NCI-H526 (cell line): ENCODE measurements around the gene ERGIC1.
"Not testable (repeated sequence)": the region's sequence is repeated elsewhere in the genome, so short reads cannot be mapped to it uniquely, and the experiment has no call there.

Source experiments
- DNase-seq, 2 experiments: peaks; one replicate each; lab custom pipeline; 2025; lab: John Stamatoyannopoulos, UW

Gene ERGIC1

DNA sequence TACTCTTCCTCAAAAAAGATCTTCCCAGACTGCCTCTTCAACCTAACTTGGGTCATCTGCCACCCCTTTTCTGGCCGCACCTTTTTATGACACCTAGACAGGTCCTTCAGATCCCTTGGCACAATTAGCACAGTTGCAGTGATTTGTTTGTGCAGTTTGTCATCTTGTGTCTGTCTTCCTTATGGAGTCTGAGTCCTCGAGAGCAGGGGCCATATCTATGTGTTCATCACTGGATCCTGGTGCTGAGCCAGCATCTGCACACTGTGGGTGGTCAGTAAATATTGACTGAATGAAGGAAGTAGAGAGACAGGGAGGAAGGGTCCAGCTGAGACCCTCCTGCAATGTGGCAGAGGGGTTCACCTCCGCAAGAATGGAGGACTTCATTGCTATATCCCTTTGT, 14.4 kb downstream of the ERGIC1 start:
- DNase-seq = no peak

DNA sequence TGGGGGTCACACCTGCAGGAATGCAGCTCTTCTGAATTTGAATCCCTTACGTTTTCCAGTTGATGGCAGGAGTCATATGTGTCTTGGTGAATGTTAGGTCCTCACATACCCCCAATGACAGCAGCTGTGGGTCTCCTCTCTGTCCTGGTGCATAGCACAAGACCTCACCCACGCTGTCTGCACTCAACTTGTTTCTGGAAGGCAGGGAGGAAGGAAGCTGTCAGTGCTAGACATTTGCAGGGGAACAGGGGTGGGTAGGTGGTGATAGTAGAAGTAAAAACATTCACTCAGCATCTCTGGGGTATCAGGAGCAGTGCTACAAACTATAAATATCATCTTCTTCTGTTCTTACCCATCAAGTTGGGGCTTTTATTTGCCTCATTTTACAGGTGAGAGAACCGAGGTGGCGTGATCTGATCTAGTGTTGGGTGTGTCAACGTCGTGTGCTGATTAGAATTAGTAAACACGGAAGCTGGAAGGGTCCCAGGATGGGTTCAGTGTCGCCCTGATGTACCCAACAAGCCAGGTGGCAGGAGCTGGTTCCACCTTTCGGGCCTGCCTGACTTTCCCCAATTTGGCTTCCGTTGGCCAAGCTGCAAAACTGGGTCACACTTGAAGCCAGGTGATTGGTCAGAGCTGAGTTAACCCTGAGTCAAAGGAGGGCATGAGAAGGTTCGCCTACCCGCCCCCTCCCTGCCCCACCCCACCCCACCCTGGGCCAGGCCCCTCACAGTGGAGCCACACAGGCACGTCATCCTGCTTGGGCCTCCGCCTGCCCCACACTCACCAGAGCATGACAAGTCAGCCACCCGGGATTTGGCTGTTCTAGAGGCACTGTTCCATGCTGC, 15.8 kb downstream of the ERGIC1 start:
- no peak for DNase-seq

- no peak for DNase-seq
Measured at GRCh38 chr5:172850454-172850797, 16.4 kb downstream of the ERGIC1 start.

GRCh38 chr5:172851254-172851653, 17.2 kb downstream of the ERGIC1 start:
- DNase-seq = not testable (repeated sequence)

GRCh38 chr5:172852490-172853354, 18.7 kb downstream of the ERGIC1 start:
- no peak for DNase-seq

GRCh38 chr5:172853355-172853975, 19.4 kb downstream of the ERGIC1 start:
- DNase-seq = no peak

DNA sequence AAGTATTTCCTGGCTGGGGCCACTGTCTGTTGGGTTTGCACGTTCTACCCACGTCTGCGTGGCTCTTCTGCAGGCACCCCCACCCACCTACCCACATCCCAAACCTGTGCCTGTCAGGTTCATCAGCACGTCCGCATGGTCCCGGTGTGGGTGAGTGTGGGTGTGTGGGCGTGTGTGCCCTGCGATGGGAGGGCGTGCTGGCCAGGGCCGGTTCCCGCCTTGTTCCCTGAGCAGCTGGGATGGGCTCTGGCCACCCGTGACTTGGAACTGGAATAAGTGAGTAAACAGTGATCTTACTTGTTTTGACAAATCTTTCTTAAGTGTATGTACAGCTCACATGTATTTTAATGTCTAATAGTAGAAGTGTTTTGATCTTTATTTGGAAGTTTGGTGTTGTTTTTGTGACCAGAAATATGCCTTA, 20.4 kb downstream of the ERGIC1 start:
- no peak for DNase-seq

DNA sequence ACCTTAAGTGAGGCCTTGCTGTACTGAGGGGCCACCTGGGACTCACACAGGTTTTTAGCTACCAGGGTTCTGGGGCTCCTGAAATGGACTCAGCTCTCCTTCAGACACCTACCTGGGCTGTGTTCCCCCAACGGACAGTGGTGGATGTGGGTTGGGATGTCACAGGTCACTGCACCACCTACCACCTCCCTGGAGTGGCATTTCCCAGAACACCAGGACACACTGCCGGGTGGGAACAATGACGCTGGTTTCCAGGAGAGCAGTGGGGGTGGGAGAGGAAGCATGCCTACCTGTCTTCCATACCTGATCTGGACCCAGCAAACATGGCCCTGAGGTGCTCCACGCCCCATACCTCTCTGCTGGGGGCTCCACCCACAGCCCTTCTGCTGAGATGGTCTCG, 20.9 kb downstream of the ERGIC1 start:
- no peak for DNase-seq

- no peak for DNase-seq
Measured at GRCh38 chr5:172855597-172856292, 21.7 kb downstream of the ERGIC1 start.

GRCh38 chr5:172856336-172856735, 22.3 kb downstream of the ERGIC1 start:
- DNase-seq = no peak

DNA sequence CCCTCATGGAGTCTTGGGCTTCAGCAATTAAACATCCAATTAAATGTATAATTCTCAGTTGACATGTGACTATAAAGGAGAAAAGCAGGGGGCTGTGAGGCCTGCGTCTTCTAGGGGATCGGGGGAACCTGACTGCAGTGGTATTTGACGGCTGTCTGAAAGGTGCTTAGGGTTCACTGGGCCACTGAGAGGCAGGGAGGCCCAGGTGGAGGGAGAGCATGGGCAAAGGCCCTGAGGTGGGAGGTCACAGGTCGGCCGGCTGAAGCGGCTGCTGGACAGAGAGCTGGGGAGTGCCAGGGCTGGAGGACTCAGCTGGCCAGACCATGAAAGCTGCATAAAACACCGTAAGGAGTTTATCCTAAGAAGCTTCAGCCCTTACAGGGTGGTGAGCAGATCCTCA, 23.9 kb downstream of the ERGIC1 start:
- no peak for DNase-seq

DNA sequence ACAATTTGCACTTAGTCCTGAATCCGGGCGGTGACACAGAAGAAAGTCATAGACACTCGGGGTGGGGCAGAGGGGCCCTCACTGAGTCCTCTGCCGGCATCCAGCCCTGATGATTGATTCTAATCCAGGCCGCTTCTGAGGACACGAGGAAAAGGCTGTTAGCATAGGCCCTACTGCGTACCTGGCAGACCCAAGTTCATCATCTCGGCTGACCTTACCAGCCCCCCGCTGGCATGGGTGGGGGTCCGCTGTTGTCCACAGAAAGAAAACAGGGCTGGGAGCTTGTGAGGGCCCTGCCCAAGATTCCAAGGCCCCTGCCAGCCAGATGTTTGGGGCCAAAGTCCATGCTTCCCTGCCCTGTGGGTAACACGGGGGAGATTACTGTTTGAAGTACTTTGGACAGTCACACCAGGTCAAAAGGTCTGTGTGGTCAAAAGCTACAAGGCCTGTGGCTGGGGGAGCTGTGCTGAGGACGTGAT, 24.5 kb downstream of the ERGIC1 start:
- DNase-seq = no peak

- DNase-seq = no peak
Measured at GRCh38 chr5:172858990-172859811, 25.1 kb downstream of the ERGIC1 start.

- no peak for DNase-seq
Measured at GRCh38 chr5:172859966-172860365, 25.9 kb downstream of the ERGIC1 start.

DNA sequence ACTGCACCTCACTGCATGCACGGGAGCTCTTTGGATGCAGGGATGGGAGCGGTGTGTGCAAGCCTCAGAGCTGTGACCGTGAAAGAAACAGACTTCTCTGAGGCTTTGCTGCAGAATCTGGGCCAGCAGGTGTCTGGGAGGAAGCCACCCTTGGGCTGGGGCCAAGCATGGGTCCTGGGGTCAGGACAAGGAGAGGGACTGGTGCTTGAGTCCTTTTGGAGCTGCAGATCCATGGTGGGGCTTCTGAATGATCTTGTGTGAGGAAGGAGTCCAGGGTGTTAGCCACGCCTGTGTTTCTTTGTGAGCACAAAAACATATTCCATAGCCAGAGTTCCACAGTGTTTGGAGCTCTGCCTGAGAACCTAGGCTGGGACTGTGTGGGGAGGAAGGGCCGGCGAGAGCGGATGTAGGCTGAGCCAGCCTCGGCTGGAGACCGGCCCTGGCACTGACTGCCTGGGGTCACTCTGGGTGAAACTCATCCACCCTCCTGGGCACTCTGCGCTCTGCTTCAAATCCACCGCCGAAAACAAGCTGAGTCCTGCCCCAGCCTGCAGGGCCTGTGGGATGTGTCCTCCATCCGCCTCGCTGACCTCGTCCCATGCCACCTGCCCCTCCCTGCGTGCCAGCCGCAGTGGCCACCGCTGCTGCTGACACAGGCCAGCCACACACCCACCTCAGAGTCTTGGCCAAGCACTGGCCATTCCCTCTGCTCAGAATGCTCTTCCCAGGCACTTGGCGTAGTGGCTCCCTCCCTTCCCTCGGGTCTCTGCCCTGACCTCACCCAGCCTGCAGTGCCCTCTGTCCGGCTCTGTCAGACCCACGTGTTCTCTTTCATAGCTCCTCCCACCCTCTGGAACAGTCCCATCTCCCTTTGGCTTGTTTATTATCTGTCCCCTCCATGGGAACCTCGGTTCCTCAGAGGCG, 26.7 kb downstream of the ERGIC1 start:
- DNase-seq = no peak

DNA sequence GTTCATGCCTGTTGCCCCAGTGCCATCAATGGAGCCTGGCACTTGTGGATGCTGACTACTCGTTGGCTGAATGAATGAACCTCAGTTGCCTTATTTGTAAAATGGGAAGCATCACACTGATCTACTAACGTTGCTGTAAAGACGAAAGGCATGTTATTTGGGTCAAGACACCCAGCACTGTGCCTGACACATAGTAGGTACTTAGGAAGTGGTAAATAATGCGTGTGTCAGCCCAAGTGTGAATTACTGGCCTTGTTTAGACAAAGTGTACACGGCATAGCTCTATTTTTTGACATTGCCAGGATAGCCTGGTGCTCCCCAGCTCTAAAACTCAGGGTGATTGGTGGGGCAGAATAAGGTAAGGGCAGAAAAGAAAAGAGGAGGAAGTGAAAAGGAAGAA, 27.4 kb downstream of the ERGIC1 start:
- no peak for DNase-seq

DNA sequence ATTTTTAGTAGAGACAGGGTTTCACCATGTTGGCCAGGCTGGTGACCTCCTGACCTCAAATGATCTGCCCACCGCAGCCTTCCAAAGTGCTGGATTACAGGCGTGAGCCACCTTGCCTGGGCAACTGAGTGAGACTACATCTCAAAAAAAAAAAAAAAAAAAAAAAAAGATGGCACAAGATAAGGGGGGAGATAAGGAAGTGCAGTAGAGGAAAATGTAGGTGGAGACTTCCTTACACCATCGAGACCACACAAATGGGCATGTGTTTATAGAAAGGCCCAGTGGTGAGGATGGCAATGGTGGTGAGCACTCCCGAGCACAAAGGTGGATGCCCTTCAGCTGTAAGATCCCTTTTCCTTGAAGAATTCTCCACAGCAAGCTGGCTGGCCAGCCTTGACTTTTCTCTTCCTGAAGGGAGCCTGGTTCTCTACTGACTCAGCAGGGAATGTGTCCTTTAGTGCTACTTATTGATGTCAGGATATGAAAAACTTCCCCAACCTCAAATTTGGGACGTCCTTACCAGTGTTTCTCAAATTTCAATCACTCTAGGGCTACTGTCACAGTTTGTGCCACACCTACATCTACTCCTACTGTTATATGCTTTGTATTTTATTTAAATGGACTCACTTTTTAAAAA, 28.2 kb downstream of the ERGIC1 start:
- no peak for DNase-seq

DNA sequence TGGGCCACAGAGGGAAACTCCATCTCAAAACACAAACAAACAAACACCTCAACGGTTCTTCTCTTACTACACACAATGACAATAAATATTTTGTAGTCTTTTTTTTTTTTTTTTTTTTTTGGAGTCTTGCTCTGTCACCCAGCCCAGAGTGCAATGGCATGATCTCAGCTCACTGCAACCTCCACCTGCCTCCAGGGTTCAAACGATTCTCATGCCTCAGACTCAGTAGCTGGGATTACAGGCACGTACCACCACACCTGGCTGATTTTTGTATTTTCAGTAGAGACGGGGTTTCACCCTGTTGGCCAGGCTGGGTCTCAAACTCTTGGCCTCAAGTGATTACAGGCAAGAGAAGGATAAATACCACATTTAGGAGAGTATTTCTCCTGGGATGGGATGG, 30.1 kb downstream of the ERGIC1 start:
- DNase-seq = not testable (repeated sequence)

- DNase-seq = no peak
Measured at GRCh38 chr5:172864747-172865146, 30.7 kb downstream of the ERGIC1 start.
